ENCODE data around the gene TMEM247. TPM values are rescaled to one million over a fixed set of nuclear protein-coding genes. Genes with fewer than 3 reads are reported as not detected.

TMEM247 gene
- total RNA-seq, 4 donors from 2014 or later, result not detected

DNA sequence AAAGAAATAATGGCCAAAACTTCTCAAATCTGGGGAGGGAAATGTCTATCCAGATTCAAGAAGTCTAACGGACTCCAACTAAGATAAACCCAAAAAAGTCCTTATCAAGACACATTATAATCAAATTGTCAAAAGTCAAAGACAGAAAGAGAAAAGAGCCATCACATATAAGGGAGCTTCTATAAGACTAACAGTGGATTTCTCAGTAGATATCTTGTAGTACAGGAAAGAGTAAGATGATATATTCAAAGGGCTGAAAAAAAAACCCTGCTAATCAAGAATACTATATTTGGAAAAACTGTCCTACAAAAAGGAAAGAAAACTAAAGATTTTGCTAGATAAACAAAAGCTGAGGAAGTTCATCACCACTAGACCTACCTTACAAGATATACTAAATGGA, 35.4 kb downstream of the TMEM247 start:
- Histone ChIP-seq H3K9me3 (peaks cover 13 to 18% of the 10 kb centered on the region in 2 donors), H3K27me3 (no peaks in the 10 kb centered on the region), H3K27ac (no peak overlapping the region), H3K4me3 (no peak overlapping the region), H3K4me1 (no peaks in the 10 kb centered on the region), H3K36me3 (peaks cover 0 to 3% (median 0%) of the 10 kb centered on the region in 4 donors)
- in situ Hi-C loops (cut with MboI; ENCODE audit: low pct_ligation_motif_present in 1 of 4, low pct_unique_long_range_greater_than_20kb in 1 of 4, low sequenced_read_pairs in 3 of 4) (no loop called here), intact Hi-C loops (cut with DNase I; ENCODE audit: low total_unique reads) (no loop called here)
- no peak for TF ChIP-seq EP300 (IDR thresholded peaks at IDR 0.05; ENCODE audit: low read depth)
- TF ChIP-seq POLR2AphosphoS5 (IDR thresholded peaks at IDR 0.05), result no peak
- TF ChIP-seq, protein P1, sequence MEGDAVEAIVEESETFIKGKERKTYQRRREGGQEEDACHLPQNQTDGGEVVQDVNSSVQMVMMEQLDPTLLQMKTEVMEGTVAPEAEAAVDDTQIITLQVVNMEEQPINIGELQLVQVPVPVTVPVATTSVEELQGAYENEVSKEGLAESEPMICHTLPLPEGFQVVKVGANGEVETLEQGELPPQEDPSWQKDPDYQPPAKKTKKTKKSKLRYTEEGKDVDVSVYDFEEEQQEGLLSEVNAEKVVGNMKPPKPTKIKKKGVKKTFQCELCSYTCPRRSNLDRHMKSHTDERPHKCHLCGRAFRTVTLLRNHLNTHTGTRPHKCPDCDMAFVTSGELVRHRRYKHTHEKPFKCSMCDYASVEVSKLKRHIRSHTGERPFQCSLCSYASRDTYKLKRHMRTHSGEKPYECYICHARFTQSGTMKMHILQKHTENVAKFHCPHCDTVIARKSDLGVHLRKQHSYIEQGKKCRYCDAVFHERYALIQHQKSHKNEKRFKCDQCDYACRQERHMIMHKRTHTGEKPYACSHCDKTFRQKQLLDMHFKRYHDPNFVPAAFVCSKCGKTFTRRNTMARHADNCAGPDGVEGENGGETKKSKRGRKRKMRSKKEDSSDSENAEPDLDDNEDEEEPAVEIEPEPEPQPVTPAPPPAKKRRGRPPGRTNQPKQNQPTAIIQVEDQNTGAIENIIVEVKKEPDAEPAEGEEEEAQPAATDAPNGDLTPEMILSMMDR (IDR thresholded peaks at IDR 0.05), result no peak
- no peak for TF ChIP-seq POLR2A (IDR thresholded peaks at IDR 0.05)
- DNase-seq, result no peak
- 90 to 91% methylated on average over 1 of the region's 1 CpG for WGBS, 2 donors (ENCODE audit: low coverage in 1 of 2)

DNA sequence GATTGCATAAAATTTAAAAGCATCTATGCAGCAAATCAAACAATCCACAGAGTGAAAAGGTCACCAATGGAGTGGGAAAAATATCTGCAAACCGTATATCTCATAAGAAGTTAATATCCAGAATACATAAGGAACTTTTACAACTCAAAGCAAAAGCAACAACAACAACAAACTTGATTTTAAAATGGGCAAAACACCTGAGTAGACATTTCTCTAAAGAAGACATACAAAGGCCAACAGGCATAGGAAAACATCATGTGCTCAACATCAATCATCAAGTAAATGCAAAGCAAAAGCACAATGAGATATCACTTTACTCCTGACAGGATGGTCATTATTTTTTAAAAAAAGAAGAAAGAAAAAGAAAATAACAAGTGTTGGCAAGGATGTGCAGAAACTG, 38.1 kb downstream of the TMEM247 start:
- no peak overlapping the region for H3K27ac ChIP-seq
- peaks cover 0 to 3% (median 0%) of the 10 kb centered on the region in 4 donors for H3K36me3 ChIP-seq
- 67 to 89% methylated on average over 1 of the region's 1 CpG for WGBS, 2 donors (ENCODE audit: low coverage in 1 of 2)
- H3K9me3 ChIP-seq, result peaks cover 13 to 18% of the 10 kb centered on the region in 2 donors
- TF ChIP-seq, protein P1 (IDR thresholded peaks at IDR 0.05), result no peak
- no peak for TF ChIP-seq EP300 (IDR thresholded peaks at IDR 0.05; ENCODE audit: low read depth)
- TF ChIP-seq POLR2A (IDR thresholded peaks at IDR 0.05), result no peak
- no peak for TF ChIP-seq POLR2AphosphoS5 (IDR thresholded peaks at IDR 0.05)
- in situ Hi-C loops (cut with MboI; ENCODE audit: low pct_ligation_motif_present in 1 of 4, low pct_unique_long_range_greater_than_20kb in 1 of 4, low sequenced_read_pairs in 3 of 4), result no loop called here
- no peak overlapping the region for H3K4me3 ChIP-seq
- H3K4me1 ChIP-seq, result peaks cover 0 to 7% (median 3%) of the 10 kb centered on the region in 4 donors
- no peak for DNase-seq
- no peaks in the 10 kb centered on the region for H3K27me3 ChIP-seq
- intact Hi-C loops (cut with DNase I; ENCODE audit: low total_unique reads), result no loop called here

DNA sequence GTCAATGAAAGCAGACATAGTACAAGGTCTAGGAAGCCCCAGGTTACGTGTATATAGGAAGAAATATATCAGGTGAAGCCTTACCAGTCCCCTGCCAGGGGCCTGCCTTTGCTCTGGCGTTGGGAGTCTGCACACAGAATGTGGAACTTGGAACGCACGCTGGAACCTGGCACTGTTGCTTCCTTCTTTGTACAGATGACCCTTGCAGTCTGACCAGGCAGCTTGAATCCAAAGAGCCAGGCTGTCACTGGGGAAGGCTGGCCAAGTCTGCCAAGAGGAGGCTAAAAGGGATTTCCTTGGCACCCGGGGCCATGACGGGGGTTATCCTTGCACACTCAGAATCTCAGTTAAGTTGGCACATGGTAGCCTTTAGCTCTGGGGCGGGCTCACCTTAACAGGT, 39.5 kb downstream of the TMEM247 start:
- intact Hi-C loops (cut with DNase I; ENCODE audit: low total_unique reads), result no loop called here
- Histone ChIP-seq H3K9me3 (peaks cover 13 to 18% of the 10 kb centered on the region in 2 donors), H3K27ac (no peak overlapping the region), H3K36me3 (peaks cover 0 to 3% (median 0%) of the 10 kb centered on the region in 4 donors), H3K27me3 (no peaks in the 10 kb centered on the region), H3K4me3 (no peak overlapping the region), H3K4me1 (peaks cover 0 to 7% (median 3%) of the 10 kb centered on the region in 4 donors)
- in situ Hi-C loops (cut with MboI; ENCODE audit: low pct_ligation_motif_present in 1 of 4, low pct_unique_long_range_greater_than_20kb in 1 of 4, low sequenced_read_pairs in 3 of 4), result no loop called here
- DNase-seq, result no peak
- WGBS, 2 donors (ENCODE audit: low coverage in 1 of 2), result 74% methylated on average over 7 of the region's 7 CpGs; no CpG with 5 or more reads in 1 of the 2 donors
- TF ChIP-seq EP300 (IDR thresholded peaks at IDR 0.05; ENCODE audit: low read depth) (no peak), POLR2AphosphoS5 (IDR thresholded peaks at IDR 0.05) (no peak), POLR2A (IDR thresholded peaks at IDR 0.05) (no peak)
- TF ChIP-seq, protein P1 (IDR thresholded peaks at IDR 0.05), result no peak

DNA sequence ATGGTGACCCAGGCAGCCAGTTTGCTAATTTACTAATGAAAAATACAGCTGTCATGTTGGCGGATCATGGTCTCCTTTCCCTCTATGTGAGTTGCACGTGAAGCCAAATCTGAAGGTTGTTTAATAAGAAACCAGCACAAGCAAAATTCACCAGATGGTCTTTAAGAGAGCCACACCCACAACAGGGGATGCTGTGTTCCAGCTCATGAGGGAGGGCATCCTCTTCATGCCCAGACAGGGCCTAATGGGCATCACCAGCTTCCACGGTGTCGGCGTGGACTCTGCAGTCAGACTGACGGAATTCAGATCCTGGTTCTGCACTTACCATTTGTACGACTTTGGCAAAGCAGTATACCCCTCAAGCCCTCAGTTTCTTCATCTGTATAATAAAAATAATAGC, 39.9 kb downstream of the TMEM247 start:
- in situ Hi-C loops (cut with MboI; ENCODE audit: low pct_ligation_motif_present in 1 of 4, low pct_unique_long_range_greater_than_20kb in 1 of 4, low sequenced_read_pairs in 3 of 4), result no loop called here
- intact Hi-C loops (cut with DNase I; ENCODE audit: low total_unique reads), result no loop called here
- WGBS, 2 donors (ENCODE audit: low coverage in 1 of 2), result 83 to 92% methylated on average over 5 to 7 of the region's 7 CpGs
- no peak for DNase-seq
- Histone ChIP-seq H3K4me1 (peaks cover 0 to 7% (median 3%) of the 10 kb centered on the region in 4 donors), H3K4me3 (no peak overlapping the region), H3K27me3 (no peaks in the 10 kb centered on the region), H3K9me3 (peaks cover 13 to 18% of the 10 kb centered on the region in 2 donors), H3K27ac (no peak overlapping the region), H3K36me3 (peaks cover 0 to 3% (median 0%) of the 10 kb centered on the region in 4 donors)
- TF ChIP-seq POLR2A (IDR thresholded peaks at IDR 0.05) (no peak), EP300 (IDR thresholded peaks at IDR 0.05; ENCODE audit: low read depth) (no peak), POLR2AphosphoS5 (IDR thresholded peaks at IDR 0.05) (no peak)
- TF ChIP-seq, protein P1 (IDR thresholded peaks at IDR 0.05), result no peak
